Stimulated activated CD8-positive, alpha-beta memory T cell treated with anti-CD3 and anti-CD28 coated beads, Interleukin-15, amount 100 ng/mL, for 48 hours (primary cell): ENCODE data around the gene SWSAP1.
"Not testable (repeated sequence)": the region's sequence is repeated elsewhere in the genome, so short reads cannot be mapped to it uniquely, and the experiment has no call there.

Experiments used
- DNase-seq, 2 donors: peaks; one replicate each; pipeline ENCODE4 v3.0.0-alpha.2; 2020; ENCODE audit warnings: low read depth in 2 of 2

Gene SWSAP1

GRCh38 chr19:11378319-11379189, 4.1 kb downstream of the SWSAP1 start:
- no peak for DNase-seq

DNA sequence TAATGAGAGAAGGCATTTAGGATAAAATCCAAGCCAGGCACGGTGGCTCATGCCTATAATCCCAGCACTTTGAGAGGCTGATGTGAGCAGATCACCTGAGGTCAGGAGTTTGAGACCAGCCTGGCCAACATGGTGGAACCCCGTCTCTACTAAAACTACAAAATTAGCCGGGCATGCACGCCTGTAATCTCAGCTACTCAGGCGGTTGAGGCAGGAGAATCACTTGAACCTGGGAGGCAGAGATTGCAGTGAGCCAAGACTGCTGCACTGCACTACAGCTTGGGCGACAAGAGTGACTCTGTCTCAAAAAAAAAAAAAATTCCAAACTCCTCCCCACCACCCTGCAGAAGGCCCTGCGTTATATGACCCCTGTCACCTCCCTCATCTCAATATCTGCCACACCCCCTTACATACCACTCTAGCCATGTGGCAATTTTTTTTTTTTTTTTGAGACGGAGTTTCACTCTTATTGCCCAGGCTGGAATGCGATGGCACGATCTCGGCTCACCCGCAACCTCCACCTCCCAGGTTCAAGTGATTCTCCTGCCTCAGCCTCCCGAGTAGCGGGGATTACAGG, 4.9 kb downstream of the SWSAP1 start:
- DNase-seq, result not testable (repeated sequence)

- no peak for DNase-seq
These were observed 5.4 kb downstream of the SWSAP1 start for GRCh38 chr19:11379857-11380350.

GRCh38 chr19:11380653-11381537, 6.4 kb downstream of the SWSAP1 start:
- peak; percentile 93 to 95 for DNase-seq

DNA sequence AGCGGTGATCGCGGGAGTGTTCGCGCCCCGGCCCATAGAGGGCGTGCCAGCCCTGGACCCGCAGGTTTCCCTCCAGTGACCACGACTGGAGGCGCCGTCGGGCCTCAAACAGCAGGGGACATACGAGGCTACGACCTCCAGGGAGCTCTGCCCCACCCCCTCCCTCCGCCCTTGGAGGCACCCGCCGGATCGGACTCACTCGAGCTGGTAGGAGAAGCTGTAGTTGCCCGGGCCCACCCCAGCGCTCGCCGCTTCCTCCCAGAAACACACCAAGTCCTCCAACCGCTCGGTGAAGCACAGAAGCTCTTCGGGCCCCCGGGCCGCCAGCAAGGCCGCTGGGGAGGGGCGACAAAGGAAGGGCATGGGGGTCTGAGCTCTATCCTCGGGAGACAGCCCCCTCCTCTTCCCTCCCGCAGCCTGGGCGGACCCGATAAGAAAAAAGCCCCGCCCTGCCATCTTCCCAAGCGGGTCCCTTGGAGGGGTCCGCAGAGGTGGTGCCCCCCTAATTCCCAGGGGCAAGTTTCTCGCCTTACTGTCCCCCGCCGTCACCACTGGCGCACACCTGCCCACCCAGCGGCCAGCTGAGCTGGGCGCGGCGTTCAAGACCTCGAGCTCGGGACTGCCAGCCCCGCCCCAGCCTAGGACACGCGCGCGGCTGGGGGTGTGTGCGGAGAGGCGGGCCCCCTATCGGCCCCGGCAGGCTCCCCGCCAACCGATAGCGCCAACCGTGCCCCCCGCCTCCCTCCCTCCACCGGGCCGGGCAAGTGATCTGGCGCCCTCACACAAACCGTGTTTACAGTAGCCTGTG, 8.6 kb downstream of the SWSAP1 start:
- DNase-seq, result peak; percentile 23 to 47

DNA sequence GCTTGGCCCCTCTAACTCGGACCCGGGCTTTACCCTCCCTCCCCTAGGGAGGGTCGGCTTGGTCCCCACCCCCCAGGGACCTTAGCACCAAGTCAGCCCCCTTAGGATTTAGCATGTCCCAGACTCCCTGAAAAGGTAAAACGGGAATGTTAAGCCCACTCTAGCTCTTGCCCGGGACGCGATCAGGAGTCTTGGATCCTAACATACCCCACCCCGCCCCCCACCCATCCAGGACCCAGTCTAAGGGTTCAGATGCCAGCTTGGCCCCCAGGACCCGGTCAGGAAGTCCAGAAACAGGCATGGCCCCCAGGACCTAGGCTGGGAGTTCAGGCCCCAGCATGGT, 9.2 kb downstream of the SWSAP1 start:
- DNase-seq, result no peak

GRCh38 chr19:11384778-11385129, 10.3 kb downstream of the SWSAP1 start:
- no peak for DNase-seq

DNA sequence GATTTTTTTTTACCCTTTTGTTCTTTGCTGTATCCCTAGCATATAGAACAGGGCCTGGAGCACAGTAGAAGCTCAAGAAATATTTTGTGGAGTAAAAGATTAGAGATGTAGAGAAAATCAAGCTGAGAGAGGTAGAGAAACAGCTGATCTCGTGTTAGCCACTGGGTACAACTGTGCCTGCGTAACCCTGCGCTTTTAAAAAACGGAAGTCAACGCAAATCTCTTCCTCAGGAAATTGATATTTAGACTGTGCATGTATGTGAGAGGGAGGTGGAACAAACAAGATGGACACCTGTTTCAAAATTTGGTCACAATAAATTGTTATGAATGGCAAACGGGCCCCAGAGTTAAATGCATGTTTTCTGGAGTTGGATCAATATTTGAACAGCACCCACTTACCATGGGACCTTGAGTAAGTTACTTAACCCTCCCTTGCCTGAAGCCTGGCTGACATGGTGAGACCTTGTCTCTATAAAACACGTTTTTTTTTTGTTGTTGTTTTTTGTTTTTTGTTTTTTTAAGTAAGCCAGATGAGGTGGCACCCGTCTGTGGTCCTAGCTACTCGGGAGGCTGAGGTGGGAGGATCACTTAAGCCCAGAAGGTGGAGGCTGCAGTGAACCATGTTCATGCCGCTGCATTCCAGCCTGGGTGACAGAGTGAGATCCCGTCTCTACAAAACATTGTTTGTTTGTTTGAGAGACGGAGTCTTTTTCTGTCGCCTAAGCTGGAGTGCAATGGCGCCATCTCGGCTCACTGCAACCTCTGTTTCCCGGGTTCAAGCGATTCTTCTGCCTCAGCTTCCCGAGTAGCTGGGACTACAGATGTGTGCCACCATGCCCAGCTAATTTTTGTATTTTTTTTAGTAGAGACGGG, 12.9 kb downstream of the SWSAP1 start:
- no peak for DNase-seq

- no peak for DNase-seq
These were observed 15.9 kb downstream of the SWSAP1 start for GRCh38 chr19:11390359-11390758.

DNA sequence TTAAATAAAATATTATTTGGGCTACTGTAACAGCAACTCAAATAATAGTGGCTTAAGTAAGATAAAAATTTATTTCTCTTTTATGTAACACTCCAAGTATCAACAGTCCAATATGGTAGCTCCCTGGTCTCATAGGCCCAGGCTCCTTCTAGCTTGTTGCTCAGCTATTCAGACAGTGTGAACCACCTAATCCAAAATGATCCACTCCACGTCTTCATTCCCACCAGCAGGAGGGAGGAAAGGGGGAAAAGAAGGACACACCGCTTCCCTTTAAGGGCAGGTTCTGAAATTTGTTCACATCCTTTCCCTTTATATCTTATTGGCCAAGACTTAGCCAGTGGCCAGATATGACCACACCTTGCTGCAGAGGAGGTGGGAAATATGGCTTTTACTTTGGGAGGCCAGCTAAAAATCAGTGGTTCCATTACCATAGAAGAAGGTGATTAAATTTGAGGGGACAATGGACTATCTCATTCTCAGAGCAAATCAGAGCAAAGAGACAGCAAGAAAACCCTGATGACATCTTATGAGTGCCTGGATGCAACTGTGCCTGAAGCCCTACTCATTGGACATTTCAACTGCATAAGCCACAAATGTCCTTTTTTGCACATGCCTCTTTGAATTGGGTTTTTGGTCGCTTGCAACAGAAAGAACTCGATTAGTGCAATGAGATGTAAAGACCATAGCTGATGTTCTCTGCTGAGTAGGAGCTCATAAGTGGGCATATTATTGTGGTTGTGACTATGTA, 16.6 kb downstream of the SWSAP1 start:
- no peak for DNase-seq

DNA sequence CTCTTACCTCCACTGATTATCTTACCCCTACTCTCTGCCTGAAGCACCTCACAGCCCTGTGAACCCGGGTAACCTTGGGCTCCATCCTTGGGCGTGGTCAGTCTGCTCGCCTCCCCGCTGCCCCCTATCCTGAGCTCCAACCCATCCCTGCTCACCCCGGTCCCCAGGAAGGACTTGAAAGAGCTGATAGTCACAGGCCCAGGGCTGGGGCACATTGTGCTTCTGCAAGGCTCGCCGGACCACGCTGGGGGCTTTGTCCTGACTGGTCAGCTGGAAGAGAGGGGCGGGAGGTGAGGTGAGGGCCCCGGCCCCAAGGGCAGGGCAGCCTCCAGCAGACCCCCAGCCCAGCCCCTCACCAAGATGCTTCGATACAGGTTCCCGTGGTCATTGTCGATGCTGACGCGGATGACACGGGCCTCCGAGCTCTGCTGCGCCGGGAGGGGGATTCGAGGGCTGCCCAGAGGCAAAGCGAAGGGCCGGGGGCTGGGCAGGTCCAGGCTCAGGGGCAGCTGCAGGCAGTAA, 22.7 kb downstream of the SWSAP1 start:
- DNase-seq, result no peak

GRCh38 chr19:11399667-11400066, 25.2 kb downstream of the SWSAP1 start:
- DNase-seq, result no peak

GRCh38 chr19:11400798-11401197, 26.3 kb downstream of the SWSAP1 start:
- DNase-seq, result no peak

GRCh38 chr19:11401808-11402543, 27.5 kb downstream of the SWSAP1 start:
- DNase-seq, result no peak

DNA sequence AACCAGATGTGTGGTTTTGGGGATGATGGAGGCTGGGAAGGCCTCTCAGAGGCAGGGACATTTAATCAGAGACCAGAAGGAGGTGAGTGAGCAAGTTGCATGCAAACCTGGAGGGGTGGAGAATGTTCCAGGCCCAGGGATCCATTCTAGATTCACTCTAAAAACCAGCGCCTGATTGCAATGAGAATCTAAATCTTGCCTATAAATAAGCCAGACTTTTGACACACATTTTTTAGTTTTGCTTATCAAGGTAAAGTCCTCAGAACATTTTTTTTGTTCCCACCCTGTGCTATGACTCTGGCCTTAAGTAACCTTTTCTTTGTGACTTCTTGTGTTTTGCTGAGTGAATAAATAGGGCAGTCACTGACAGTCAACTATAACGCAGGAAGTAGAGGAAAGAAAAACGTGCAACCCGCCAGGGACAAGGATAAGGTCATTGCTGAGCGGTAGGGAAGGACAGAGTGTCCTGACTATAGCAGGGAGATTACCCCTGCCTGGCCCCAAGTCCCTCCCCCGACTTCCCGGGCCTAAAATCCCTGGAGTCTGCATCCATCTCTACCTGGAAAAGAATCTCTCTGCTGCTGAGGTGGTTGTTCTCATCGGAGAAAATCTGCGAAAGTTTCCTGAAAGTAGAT, 30.2 kb downstream of the SWSAP1 start:
- no peak for DNase-seq

DNA sequence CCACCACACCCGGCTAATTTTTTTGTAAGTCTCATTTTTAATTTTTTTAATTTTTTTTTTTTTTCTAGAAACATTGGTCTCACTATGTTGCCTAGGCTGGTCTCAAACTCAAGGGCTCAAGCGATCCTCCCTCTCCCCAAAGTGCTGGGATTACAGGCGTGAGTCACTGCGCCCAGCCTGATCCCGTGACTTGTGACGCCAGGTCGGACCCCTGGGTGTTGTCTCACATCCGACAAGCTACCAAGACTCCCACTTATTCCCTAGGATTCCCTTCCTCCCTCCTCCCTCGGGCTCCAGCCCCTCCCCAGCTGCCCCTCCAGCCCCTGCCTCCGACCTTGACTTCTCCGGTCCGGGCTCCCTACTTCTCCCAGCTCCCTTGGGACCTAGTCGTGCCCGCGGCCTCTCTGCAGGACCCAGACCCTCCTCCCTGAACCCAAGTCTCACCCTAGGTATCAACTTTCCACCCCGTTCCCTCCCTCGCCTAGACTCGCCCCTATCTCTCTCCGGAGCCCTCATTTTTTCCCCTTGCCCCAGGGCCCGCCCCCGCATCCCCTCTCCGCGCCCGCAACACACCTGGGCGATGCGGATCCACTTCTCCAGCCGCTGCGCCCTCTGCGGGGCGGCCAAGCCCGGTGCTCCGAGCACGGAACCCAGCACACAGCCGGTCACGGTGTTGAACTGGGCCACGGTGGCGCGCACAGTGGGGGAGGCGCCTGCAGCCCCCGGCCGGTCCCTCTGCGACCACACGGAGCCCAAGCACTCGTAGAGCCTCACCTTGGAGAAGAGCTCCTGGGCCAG, 31.6 kb downstream of the SWSAP1 start:
- no peak for DNase-seq

GRCh38 chr19:11406703-11407236, 32.3 kb downstream of the SWSAP1 start:
- DNase-seq, result not testable (repeated sequence)
